ENCODE measurements around the gene PELI3. TPM values are rescaled to one million over a fixed set of nuclear protein-coding genes. Genes with fewer than 3 reads are reported as not detected.
"Not testable (repeated sequence)": the region's sequence is repeated elsewhere in the genome, so short reads cannot be mapped to it uniquely, and the experiment has no call there.

Gene PELI3
- total RNA-seq, 1 experiment from 2014 or later = 13.7 TPM

GRCh38 chr11:66440940-66441282 lies 25.8 kb upstream of the PELI3 start:
- DNase-seq (ENCODE audit: low spot score); in situ Hi-C loops (cut with HindIII; ENCODE audit: low sequenced_read_pairs): not testable (repeated sequence)

GRCh38 chr11:66443602-66444001 lies 23.1 kb upstream of the PELI3 start:
- no peak for DNase-seq (ENCODE audit: low spot score)
- in situ Hi-C loops (cut with HindIII; ENCODE audit: low sequenced_read_pairs) = no loop called here

- DNase-seq (ENCODE audit: low spot score) = no peak
- in situ Hi-C loops (cut with HindIII; ENCODE audit: low sequenced_read_pairs) = no loop called here
Measured at GRCh38 chr11:66447012-66447411, 19.7 kb upstream of the PELI3 start.

- in situ Hi-C loops (cut with HindIII; ENCODE audit: low sequenced_read_pairs) = no loop called here
- no peak for DNase-seq (ENCODE audit: low spot score)
Measured at GRCh38 chr11:66448523-66448922, 18.2 kb upstream of the PELI3 start.

- in situ Hi-C loops (cut with HindIII; ENCODE audit: low sequenced_read_pairs) = no loop called here
- DNase-seq (ENCODE audit: low spot score) = no peak
Measured at GRCh38 chr11:66450560-66450959, 16.1 kb upstream of the PELI3 start.

- in situ Hi-C loops (cut with HindIII; ENCODE audit: low sequenced_read_pairs) = no loop called here
- no peak for DNase-seq (ENCODE audit: low spot score)
Measured at GRCh38 chr11:66451663-66452062, 15.0 kb upstream of the PELI3 start.

- in situ Hi-C loops (cut with HindIII; ENCODE audit: low sequenced_read_pairs) = no loop called here
- no peak for DNase-seq (ENCODE audit: low spot score)
Measured at GRCh38 chr11:66454247-66454646, 12.5 kb upstream of the PELI3 start.

GRCh38 chr11:66454828-66455227 lies 11.9 kb upstream of the PELI3 start:
- no peak for DNase-seq (ENCODE audit: low spot score)
- in situ Hi-C loops (cut with HindIII; ENCODE audit: low sequenced_read_pairs) = no loop called here

GRCh38 chr11:66457826-66458225 lies 8.9 kb upstream of the PELI3 start:
- DNase-seq (ENCODE audit: low spot score) = no peak
- in situ Hi-C loops (cut with HindIII; ENCODE audit: low sequenced_read_pairs) = no loop called here

GRCh38 chr11:66459138-66459778 lies 7.4 kb upstream of the PELI3 start:
- in situ Hi-C loops (cut with HindIII; ENCODE audit: low sequenced_read_pairs) = no loop called here
- no peak for DNase-seq (ENCODE audit: low spot score)

GRCh38 chr11:66462010-66462409 lies 4.7 kb upstream of the PELI3 start:
- no peak for DNase-seq (ENCODE audit: low spot score)
- in situ Hi-C loops (cut with HindIII; ENCODE audit: low sequenced_read_pairs) = no loop called here

- DNase-seq (ENCODE audit: low spot score) = no peak
- in situ Hi-C loops (cut with HindIII; ENCODE audit: low sequenced_read_pairs) = no loop called here
Measured at GRCh38 chr11:66462911-66463310, 3.8 kb upstream of the PELI3 start.

GRCh38 chr11:66464116-66464515 lies 2.6 kb upstream of the PELI3 start:
- in situ Hi-C loops (cut with HindIII; ENCODE audit: low sequenced_read_pairs); DNase-seq (ENCODE audit: low spot score): not testable (repeated sequence)

GRCh38 chr11:66464916-66465315 lies 1.8 kb upstream of the PELI3 start:
- in situ Hi-C loops (cut with HindIII; ENCODE audit: low sequenced_read_pairs) = no loop called here
- DNase-seq (ENCODE audit: low spot score) = no peak

- in situ Hi-C loops (cut with HindIII; ENCODE audit: low sequenced_read_pairs) = no loop called here
- DNase-seq (ENCODE audit: low spot score) = peak; percentile 31
Measured at GRCh38 chr11:66465373-66466224, 1.1 kb upstream of the PELI3 start.

GRCh38 chr11:66467034-66467659 lies 442 bp downstream of the PELI3 start:
- in situ Hi-C loops (cut with HindIII; ENCODE audit: low sequenced_read_pairs) = no loop called here
- peak; percentile 25 for DNase-seq (ENCODE audit: low spot score)

GRCh38 chr11:66467756-66468155 lies 1.1 kb downstream of the PELI3 start:
- in situ Hi-C loops (cut with HindIII; ENCODE audit: low sequenced_read_pairs) = no loop called here
- DNase-seq (ENCODE audit: low spot score) = peak; percentile 19

- DNase-seq (ENCODE audit: low spot score) = no peak
- in situ Hi-C loops (cut with HindIII; ENCODE audit: low sequenced_read_pairs) = no loop called here
Measured at GRCh38 chr11:66468691-66469090, 2.0 kb downstream of the PELI3 start.

GRCh38 chr11:66469441-66469840 lies 2.7 kb downstream of the PELI3 start:
- DNase-seq (ENCODE audit: low spot score) = no peak
- in situ Hi-C loops (cut with HindIII; ENCODE audit: low sequenced_read_pairs) = no loop called here

- no peak for DNase-seq (ENCODE audit: low spot score)
- in situ Hi-C loops (cut with HindIII; ENCODE audit: low sequenced_read_pairs) = no loop called here
Measured at GRCh38 chr11:66470015-66470414, 3.3 kb downstream of the PELI3 start.
